Measurements from ENCODE around the gene MBP.

MBP gene

DNA sequence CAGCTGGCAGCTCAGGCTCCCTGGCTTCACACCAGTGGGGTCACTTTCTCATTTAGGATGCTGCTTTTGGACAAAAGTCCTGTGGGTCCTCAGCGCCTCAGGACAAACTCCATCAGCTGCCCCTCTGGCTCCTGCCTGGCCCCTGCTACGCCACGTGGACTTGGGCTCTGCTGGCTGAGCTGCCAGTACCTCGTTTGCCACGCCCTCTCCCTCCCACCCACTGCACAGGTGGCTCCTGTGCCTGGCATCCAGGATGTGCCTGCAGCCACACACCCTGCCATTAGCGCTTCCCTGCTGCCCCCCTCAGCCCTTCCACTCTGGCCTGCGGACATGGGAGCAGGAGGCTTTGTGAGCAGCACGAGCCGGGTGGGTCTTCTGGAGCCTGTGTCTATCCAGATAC lies 191.3 kb downstream of the MBP start:
- no peak for DNase-seq (ENCODE audit: low read depth)

DNA sequence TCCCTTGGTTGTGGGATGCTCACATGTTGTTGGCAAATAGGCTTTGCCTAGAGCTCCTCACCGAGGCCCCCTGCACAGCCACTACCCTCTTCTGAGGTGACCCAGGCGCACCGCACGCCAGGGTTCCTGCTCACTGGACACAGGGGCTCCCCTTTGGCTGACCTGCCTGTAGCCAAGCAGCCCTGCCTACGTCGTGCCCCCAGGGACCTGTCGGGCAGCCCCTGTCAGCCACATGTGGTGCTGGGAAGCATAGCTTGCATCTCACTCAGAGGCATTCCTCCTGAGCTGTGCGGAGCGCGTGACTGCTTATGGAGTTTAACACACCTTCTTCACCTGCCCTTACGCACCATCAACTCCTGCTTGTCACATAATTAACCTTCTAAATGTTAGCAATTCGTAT lies 194.0 kb downstream of the MBP start:
- DNase-seq (ENCODE audit: low read depth), result no peak

DNA sequence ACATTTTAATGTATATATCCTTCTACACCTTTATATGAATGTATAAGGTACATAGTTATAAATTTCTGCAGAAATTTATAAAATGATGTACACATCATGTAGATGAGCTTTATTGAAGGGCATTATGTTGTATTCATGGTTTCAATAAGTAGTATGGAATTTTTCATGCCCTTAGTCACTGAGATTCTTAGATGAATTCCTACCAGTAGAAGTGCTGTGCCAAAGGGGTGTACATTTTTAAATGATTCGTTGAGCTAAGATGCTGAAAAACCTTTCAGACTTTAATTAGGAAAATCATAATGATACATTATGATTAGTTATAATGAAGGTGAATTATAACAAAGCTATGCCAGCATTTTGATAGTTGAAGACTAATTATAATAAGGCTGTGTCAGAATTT lies 195.0 kb downstream of the MBP start:
- DNase-seq (ENCODE audit: low read depth), result no peak

DNA sequence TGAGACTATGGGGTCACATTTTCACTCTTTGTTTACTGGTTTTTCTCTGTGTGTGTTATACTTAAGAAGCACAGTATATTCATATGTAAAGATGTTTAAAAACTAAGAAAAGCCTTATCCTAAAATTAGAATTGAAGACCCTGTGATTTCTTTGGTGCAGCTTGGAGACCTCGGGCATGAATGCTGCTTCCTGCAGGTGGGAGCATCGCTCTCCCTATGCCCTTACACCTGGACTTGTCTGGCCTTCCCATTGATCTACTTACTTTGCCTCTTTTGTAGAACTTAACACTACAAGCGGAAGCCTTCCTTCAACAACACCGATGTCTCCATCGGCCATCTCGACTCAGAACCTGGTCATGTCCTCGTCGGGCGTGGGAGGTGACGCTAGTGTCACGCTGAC lies 195.7 kb downstream of the MBP start:
- no peak for DNase-seq (ENCODE audit: low read depth)

DNA sequence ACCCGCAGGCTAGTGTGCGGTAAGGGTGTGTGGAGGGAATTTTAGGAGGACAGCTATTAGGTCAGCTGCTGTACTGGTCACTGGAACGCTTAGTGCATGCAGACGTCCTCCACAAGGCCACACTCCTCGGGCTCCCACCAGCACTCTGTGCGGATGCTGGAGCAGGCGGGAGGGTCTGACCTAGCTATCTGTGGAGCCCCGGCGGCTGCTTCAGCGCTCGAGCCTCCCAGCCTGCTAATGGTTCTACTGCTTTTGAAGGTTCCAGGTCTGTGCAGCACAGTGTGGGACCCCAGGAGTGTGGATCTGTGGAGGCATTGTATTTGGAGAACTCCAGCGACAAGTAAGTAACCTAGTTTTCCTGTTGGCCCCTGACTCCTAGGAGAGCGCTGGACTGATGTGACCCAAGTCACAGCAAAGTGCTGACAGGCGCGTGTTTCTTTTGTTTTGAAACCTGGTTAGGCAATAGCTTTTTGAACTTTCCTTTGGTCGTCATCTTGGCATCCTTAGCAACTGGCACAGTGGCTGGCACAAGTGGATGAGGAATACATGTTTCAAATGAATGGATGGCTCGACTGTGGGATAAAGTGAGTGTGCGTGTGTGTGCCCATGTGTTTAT lies 196.8 kb downstream of the MBP start:
- no peak for DNase-seq (ENCODE audit: low read depth)

DNA sequence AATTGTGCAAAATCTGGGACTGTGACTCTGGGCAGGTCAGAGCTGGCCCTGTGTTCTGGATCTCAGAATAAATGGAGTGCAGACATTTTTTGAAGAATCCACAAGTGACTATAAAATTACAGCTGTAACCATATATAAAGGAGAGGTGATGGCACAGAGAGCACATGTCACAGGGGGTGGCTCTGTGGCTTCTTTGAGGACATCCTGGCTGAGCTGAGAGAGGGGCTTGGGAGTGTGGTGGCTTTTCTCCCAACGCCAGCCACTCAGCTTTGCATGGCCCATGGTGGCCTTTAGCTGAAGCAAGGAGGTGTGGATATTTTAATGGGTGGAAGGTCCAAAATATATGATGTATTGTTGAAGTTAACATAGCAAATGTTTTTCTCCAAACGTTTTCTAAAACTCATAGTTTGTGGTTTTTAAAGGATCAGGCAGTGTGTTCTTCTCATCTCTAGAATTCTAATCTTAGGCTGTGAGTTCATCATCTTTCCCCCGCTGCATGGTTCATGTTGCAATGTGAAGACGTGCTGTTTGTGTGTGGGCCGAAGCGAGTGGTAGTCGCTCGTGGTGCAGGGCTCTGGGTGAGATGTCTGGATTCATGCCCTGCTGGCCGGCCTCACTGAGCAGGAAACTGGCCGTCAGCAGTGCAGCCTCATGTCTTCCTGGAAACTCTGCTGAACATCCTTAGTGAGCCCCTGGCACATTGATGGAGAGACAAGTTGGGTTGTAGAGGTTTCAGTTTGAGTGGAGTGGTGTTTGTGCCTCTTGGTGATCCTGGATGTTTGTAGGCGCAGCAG lies 200.4 kb downstream of the MBP start:
- DNase-seq (ENCODE audit: low read depth), result peak; percentile 49

DNA sequence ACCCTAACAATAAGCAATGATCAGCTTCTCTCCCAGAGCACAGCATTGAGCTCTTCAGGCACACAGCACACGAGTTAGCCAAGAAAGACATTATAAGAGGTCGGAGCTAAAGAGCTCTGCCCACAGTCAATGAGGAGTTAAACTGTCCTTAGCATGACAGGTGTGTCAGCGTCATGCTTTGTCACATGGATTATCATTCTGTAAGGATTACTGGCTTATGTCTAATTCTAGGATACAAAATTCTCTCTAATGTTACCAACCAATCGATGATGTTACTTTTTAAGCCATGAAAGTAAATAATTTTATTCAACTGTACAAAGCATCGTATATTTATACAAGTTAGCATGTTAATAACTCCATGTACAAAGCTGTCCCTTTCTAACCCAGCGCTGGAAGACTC lies 201.4 kb downstream of the MBP start:
- DNase-seq (ENCODE audit: low read depth), result no peak

Measured in GM04503 (cell line).